GM19023 (cell line): ENCODE measurements around the gene UPK1A.
"Not testable (repeated sequence)": the region's sequence is repeated elsewhere in the genome, so short reads cannot be mapped to it uniquely, and the experiment has no call there.

Experiments used
- ATAC-seq: cut with Tn5 transposase; IDR thresholded peaks from one replicate; pipeline ENCODE4 v1.9.1; 2021; ENCODE audit warnings: mild to moderate bottlenecking, moderate library complexity; ENCODE audit not compliant: unreplicated experiment

UPK1A gene

GRCh38 chr19:35689836-35690235, 23.5 kb downstream of the UPK1A start:
- ATAC-seq: no peak

- not testable (repeated sequence) for ATAC-seq
Measured at GRCh38 chr19:35691106-35691505, 24.8 kb downstream of the UPK1A start.

- ATAC-seq: no peak
Measured at GRCh38 chr19:35692010-35692409, 25.7 kb downstream of the UPK1A start.

- ATAC-seq: no peak
Measured at GRCh38 chr19:35693422-35693821, 27.1 kb downstream of the UPK1A start.

GRCh38 chr19:35693835-35694599, 27.7 kb downstream of the UPK1A start:
- no peak for ATAC-seq

- no peak for ATAC-seq
Measured at GRCh38 chr19:35695895-35696422, 29.6 kb downstream of the UPK1A start.

- no peak for ATAC-seq
Measured at GRCh38 chr19:35696835-35697234, 30.5 kb downstream of the UPK1A start.

- peak; percentile 94 for ATAC-seq
Measured at GRCh38 chr19:35702223-35703012, 36.1 kb downstream of the UPK1A start.

- no peak for ATAC-seq
Measured at GRCh38 chr19:35703343-35703742, 37.0 kb downstream of the UPK1A start.

GRCh38 chr19:35704218-35704617, 37.9 kb downstream of the UPK1A start, which contains the start of gene ZBTB32:
Gene ZBTB32, plus strand, starts transcription at chr19:35704558. Its CDS starts 10,069 bp downstream, at chr19:35714627.
- ATAC-seq: no peak

GRCh38 chr19:35708391-35708790, 42.1 kb downstream of the UPK1A start:
- ATAC-seq: no peak

GRCh38 chr19:35710784-35711723, 44.7 kb downstream of the UPK1A start:
- peak; percentile 35 for ATAC-seq

GRCh38 chr19:35712567-35713505, 46.5 kb downstream of the UPK1A start:
- no peak for ATAC-seq

GRCh38 chr19:35713506-35713850, 47.2 kb downstream of the UPK1A start:
- no peak for ATAC-seq

GRCh38 chr19:35713904-35714495, 47.7 kb downstream of the UPK1A start:
- ATAC-seq: no peak

- no peak for ATAC-seq
Measured at GRCh38 chr19:35714601-35715354, 48.5 kb downstream of the UPK1A start.

GRCh38 chr19:35715355-35715809, 49.1 kb downstream of the UPK1A start:
- no peak for ATAC-seq

GRCh38 chr19:35715981-35716800, 49.9 kb downstream of the UPK1A start:
- no peak for ATAC-seq
